K562 (cell line): ENCODE results near the gene ULK3.

Source experiments
- CREB1 ChIP-seq, 2 experiments: sonication (generic) in 1 of 2; formaldehyde crosslinking in 1 of 2; IDR thresholded peaks; 2 replicates each; pipeline versions ENCODE4 v1.6.1 to v1.8.0; 2012 to 2022; ENCODE audit warnings: inconsistent platforms in 1 of 2, mild to moderate bottlenecking in 1 of 2, missing genetic modification reagents in 1 of 2, moderate library complexity in 1 of 2
- KLF10 ChIP-seq: fragments of 250-450 bp; sonication (Bioruptor Pico); IDR thresholded peaks from 2 replicates; pipeline ENCODE4 v1.6.1; 2021; ENCODE audit warnings: matching md5 sums
- RBM39 ChIP-seq: fragments of 200-400 bp; formaldehyde crosslinking; optimal IDR thresholded peaks from 2 replicates; pipeline ENCODE3; 2018; ENCODE audit warnings: low read depth, low read length
- SMC3 ChIP-seq: conservative IDR thresholded peaks from 2 replicates; pipeline ENCODE4 v1.6.1; 2011; ENCODE audit warnings: low read depth, low read length, improper control_type of control experiment; ENCODE audit not compliant: insufficient read depth
- ZNF785 ChIP-seq: fragments of 250-450 bp; sonication (Bioruptor Pico); IDR thresholded peaks from 2 replicates; pipeline ENCODE4 v1.4.0; 2020; ENCODE audit warnings: mild to moderate bottlenecking

DNA sequence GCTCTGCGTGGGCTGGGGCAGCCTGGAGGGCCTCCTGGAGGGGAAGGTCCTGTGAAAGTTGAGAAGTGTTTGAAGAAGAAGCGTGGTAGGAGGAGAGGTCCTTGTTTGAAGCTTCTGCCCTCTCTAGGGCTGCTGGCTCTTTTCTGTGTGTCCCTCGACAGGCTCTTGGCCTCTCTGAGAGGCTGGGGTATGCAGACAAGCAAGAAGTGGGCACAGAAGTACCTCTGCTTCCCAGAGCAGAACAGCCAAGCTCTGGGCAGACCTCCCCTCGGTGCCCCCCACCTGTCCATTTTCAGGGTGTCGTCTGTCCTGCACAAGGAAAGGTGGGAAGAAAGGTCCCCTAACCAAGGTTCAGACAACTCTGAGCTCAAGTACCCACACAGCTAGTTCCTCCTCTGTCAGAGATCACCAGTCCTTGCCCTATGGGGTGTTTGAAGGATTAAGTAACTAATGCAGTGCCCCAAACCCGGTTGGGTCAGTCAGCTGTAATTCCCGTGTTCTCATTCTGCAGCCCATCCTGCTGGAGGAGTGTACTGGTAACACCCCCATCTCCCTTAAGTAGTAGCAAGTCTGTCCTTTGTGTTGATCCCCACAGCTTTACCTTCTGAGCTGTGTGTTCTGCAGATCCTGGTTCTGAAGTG is 54.8 kb downstream of the ULK3 start:
- TF ChIP-seq KLF10 (CRISPR knock-in tag) (no peak), RBM39 (no peak), ZNF785 (CRISPR knock-in tag) (no peak), SMC3 (no peak), CREB1 (IDR thresholded peaks at IDR 0.05) (no peak), CREB1 (CRISPR knock-in tag; IDR thresholded peaks at IDR 0.05) (no peak)
